Skeletal muscle tissue (tissue), 4 donors: ENCODE results near the gene ING4. TPM values are rescaled to one million over a fixed set of nuclear protein-coding genes. Genes with fewer than 3 reads are reported as not detected.
A peak's percentile ranks its signal among the peaks of the same experiment; 100 is the strongest.

ENCODE experiments used
- H3K27ac ChIP-seq: one replicate; pipeline ENCODE4 v1.7.0; 2013; ENCODE audit warnings: mild to moderate bottlenecking, low read depth, low read length, inconsistent platforms
- H3K27me3 ChIP-seq, 3 donors: one replicate each; pipeline ENCODE4 v1.7.0; 2013; ENCODE audit warnings: low read length in 3 of 3; ENCODE audit not compliant: control insufficient read depth in 3 of 3, insufficient read depth in 3 of 3
- H3K36me3 ChIP-seq, 3 donors: one replicate each; pipeline ENCODE4 v1.7.0; 2013; ENCODE audit warnings: low read length in 3 of 3; ENCODE audit not compliant: control insufficient read depth in 3 of 3, insufficient read depth in 3 of 3
- H3K4me1 ChIP-seq, 3 donors: one replicate each; pipeline ENCODE4 v1.7.0; 2013; ENCODE audit warnings: low read length in 3 of 3, mild to moderate bottlenecking in 3 of 3; ENCODE audit not compliant: control insufficient read depth in 3 of 3, insufficient read depth in 3 of 3
- H3K4me3 ChIP-seq, 3 donors: one replicate each; pipeline ENCODE4 v1.7.0; 2013; ENCODE audit warnings: low read length in 3 of 3
- H3K9ac ChIP-seq, 3 donors: one replicate each; pipeline ENCODE4 v1.7.0; 2013; ENCODE audit warnings: low read length in 3 of 3, mild to moderate bottlenecking in 3 of 3, moderate library complexity in 2 of 3, low read depth in 1 of 3
- H3K9me3 ChIP-seq, 3 donors: one replicate each; pipeline ENCODE4 v1.7.0; 2013; ENCODE audit warnings: low read length in 3 of 3; ENCODE audit not compliant: control insufficient read depth in 3 of 3
- total RNA-seq: library from RNA; depleted of rRNA; stranded (reverse); fragments of >200 nt; gene quantifications from one replicate; pipeline ENCODE4 v1.2.3, GENCODE V29; 2014
- donor health status: Osteomylitis.

Gene ING4
- total RNA-seq, 1 donor from 2014 or later = 38.1 TPM

DNA sequence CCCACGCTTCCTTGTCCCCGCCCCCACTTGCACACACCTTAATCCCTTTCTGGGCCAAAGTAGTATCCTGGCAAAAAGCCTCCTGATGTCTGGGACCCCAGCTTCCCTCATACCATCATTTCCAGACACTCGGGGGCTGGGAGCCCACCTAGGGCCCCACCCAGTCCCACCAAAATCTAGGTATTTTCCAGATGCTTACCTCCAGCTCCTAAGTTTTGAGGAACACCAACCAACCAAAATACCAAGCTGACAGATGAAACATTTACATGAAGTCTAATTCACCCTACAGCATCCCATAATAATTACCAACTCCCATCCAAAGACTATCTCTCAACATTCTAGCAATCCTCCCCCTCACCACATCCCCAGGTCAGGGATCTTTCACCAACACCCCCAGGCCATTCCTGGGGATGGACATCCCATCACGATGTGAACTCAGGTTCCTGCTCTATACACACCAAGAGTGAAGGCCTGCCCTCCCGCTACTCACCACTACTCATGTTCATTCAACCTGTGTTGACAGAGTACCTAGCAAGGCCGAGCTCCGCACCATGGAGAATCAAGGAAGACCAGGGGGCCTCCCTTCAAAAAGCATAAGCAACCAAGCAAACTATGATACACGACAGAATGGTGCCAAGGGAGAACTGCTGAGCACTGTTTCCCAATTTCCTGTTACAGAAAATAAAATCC is 54.2 kb downstream of the ING4 start:
- Histone ChIP-seq H3K27ac (peak overlapping the region; percentile 90), H3K4me3 (no peak overlapping the region), H3K36me3 (peaks cover 0 to 10% (median 8%) of the 10 kb centered on the region in 3 donors), H3K9ac (no peak overlapping the region), H3K27me3 (no peaks in the 10 kb centered on the region), H3K9me3 (no peaks in the 10 kb centered on the region), H3K4me1 (peaks cover 36 to 44% (median 43%) of the 10 kb centered on the region in 3 donors)

DNA sequence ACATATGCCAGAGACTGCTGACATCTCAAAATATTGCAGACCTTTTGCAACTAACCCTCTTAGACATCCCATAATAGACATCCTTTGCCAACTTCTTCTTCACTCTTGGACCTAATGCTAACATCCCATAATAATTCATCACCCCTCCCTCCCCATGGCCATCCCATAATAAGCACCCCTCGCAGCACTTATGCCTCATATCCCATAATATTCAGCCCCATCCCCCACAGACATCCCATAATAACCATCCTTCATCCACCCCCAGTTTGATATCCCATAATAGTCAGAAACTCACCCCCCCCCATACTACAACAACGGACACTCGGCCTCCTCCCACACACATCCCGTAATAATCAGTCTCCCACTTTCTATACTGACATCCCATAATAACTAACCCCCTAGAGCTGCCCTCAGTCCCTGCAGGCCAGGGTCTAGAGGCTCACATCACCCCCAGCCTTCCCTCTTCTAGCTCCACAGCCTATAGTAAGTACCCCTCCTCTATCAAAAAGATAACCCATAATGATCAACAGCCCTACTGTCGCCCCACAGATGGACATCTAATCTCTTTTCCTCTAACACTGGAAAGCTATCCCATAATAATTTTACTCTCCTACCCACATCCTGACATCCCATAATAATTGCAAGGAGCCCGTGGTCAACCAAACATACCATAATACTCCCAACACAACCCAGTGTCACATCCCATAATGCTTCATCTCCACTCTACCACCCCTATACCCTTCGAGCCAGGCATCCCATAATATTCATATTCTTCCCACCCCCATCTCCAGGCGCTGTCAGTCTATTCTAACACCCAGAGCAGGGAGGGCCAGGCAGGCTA is 54.9 kb downstream of the ING4 start:
- Histone ChIP-seq H3K4me1 (peaks cover 38 to 45% (median 45%) of the 10 kb centered on the region in 3 donors), H3K27me3 (no peaks in the 10 kb centered on the region), H3K36me3 (peaks cover 0 to 10% (median 9%) of the 10 kb centered on the region in 3 donors), H3K4me3 (no peak overlapping the region), H3K9ac (no peak overlapping the region), H3K9me3 (no peaks in the 10 kb centered on the region), H3K27ac (peak overlapping the region; percentile 90)

DNA sequence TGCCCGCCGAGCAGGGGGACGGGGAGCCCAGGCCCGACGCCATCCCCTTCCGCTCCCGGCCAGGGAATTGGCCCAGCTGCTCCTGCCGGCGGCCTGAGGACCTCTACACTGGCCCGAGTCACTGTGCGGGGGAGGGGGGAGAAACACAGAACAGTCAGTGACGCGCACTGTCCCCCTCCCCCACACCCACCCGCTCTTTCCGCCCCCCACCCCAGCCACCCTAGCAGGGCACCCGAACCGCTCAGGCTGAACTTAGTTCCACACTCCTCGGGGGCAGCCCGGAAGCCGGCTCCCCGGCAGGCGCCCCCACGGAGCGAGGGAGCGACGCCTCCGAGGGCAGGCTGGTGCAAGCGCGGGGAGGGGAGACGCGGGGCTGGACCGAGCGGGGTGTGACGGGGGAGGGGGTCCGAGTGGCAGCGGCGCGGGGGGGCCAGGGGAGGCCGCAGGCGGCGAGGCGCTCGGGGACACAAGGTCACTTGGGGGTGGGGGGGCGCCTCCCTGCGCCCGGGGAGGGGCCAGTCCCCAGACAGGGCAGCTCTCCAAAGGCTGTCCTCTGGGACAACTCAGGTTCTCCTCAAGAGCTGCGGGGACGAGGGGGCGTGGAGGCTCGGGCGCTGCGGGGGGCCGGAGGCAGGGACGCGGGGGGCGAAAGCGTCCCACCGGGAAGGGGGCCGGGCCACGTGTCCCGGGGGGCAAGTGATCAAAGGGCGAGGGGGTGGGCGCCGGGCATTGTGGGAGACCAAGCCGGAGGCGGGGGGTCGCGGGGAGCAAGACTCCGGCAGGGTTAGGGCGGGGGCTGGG is 56.4 kb downstream of the ING4 start:
- Histone ChIP-seq H3K36me3 (peaks cover 11 to 23% (median 19%) of the 10 kb centered on the region in 3 donors), H3K9me3 (no peaks in the 10 kb centered on the region), H3K9ac (peak overlapping the region; percentile 69 to 89 (median 85)), H3K27me3 (no peaks in the 10 kb centered on the region), H3K4me1 (peaks cover 34 to 44% (median 42%) of the 10 kb centered on the region in 3 donors), H3K27ac (peak overlapping the region; percentile 90), H3K4me3 (peak overlapping the region; percentile 81 to 89 (median 83))

DNA sequence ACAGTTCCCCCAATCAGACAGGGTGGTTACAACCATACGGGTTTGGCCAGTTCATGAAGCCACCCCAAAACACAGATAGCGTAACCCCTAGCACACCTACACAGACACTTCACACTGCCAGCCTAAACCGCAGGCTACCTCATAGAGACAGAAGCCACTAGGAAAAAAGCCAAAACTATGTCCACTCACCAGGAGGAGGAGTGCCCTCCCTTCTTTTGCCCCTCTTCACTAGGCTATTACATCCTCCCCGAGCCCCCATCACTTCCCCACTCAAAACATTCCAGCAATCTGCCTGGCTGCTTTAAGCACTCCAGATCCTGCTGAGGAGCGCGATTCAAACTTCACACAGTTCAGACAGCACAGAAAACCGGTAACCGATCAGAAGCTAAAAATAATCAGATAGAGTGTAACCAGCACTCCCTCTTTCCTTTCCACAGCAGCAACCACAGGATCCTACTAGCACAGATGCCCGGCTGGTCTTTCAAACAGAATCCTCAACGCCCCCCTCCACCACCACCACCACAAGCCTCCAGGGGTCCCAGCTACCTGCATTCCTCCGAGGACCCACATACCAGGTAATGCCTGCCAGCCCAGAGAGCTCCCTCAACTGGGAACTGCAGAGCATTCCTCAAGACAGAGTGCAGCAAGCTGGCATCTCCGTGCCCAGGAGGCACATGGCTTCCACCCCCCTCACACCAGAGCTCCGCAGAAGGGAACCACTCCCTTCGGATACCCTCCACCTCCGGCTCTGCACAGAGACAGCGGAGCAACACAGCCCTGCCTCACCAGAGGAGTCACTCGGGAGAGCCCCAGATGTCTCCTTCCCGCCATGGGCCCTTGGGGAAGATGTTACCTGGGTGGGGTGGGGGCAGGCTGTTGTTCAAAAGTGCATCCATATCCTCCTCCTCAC is 57.2 kb downstream of the ING4 start:
- Histone ChIP-seq H3K9me3 (no peaks in the 10 kb centered on the region), H3K27ac (peak overlapping the region; percentile 90), H3K4me1 (peaks cover 34 to 44% (median 42%) of the 10 kb centered on the region in 3 donors), H3K9ac (peak overlapping the region; percentile 69 to 89 (median 85)), H3K27me3 (no peaks in the 10 kb centered on the region), H3K36me3 (peaks cover 19 to 32% (median 27%) of the 10 kb centered on the region in 3 donors), H3K4me3 (peak overlapping the region; percentile 81 to 89 (median 83))

DNA sequence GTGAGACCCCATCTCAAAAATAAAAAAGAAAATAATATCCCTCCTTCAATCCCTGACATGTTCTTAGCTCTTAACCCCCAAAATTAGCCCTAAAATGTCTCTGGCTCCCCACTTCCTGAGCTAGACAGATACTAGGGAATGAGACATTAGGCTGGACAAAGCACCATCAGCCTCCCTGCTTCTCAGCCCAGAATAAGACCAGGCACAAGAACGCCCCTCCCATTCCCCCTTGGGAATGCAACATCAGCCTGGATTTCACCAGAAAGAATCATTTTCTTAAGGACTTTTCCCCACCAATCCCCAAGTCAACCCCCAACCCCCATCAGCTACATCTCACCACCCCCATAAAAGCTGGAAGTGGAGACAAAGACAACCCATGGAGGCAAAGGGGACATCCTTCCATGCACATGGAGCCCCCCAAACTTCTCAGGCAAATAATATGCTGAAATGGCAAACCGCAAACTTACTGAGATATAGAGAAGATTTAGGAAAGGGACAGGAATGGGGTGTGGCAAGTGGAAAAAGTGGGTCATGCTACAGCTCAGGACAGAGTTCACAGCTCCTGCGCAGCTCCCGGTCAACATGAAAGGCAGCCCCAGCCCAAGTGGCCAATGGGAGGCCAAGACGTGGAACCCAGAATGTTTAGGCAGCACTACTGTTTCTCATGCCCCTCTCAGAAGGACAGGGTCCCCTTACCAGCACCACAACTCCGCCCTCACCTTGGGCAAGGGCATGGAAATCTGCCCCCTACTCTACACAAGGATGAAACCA is 58.5 kb downstream of the ING4 start:
- H3K9me3 ChIP-seq = no peaks in the 10 kb centered on the region
- peak overlapping the region; percentile 81 to 89 (median 83) for H3K4me3 ChIP-seq
- H3K9ac ChIP-seq = peak overlapping the region; percentile 52 to 85 (median 57)
- peaks cover 34 to 44% (median 42%) of the 10 kb centered on the region in 3 donors for H3K4me1 ChIP-seq
- peak overlapping the region; percentile 90 for H3K27ac ChIP-seq
- H3K36me3 ChIP-seq = peaks cover 32 to 44% (median 40%) of the 10 kb centered on the region in 3 donors
- H3K27me3 ChIP-seq = no peaks in the 10 kb centered on the region

GRCh38 chr12:6603095-6603567 is 59.8 kb downstream of the ING4 start:
- peak overlapping the region in 2 of 3 donors; percentile 50 to 61 for H3K9ac ChIP-seq
- peaks cover 34 to 43% (median 42%) of the 10 kb centered on the region in 3 donors for H3K4me1 ChIP-seq
- H3K36me3 ChIP-seq = peaks cover 42 to 54% (median 51%) of the 10 kb centered on the region in 3 donors
- peak overlapping the region in 1 of 3 donors; percentile 23 for H3K4me3 ChIP-seq
- no peaks in the 10 kb centered on the region for H3K9me3 ChIP-seq
- H3K27me3 ChIP-seq = no peaks in the 10 kb centered on the region
- peak overlapping the region; percentile 37 for H3K27ac ChIP-seq

DNA sequence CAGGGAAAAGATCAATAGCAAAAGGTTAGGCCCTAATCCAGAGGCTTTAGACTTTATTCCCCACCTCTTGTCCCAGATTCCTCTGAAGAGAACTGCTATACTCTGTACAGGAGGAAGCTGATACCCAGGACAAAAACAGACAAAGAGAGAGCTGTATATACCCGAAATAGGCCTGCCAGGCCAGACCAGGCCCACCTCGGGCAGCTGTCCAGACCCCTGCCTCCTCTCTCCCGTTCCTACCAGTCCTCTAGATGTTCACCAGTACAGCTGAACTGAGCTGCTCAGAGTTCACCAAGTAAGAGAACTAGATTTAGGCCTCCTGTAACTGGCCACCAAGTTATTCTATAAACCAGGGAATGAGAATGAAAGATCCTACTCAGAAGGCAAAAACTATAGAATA is 60.4 kb downstream of the ING4 start:
- Histone ChIP-seq H3K9ac (peak overlapping the region in 2 of 3 donors; percentile 50 to 61), H3K4me1 (peaks cover 34 to 39% (median 38%) of the 10 kb centered on the region in 3 donors), H3K27me3 (no peaks in the 10 kb centered on the region), H3K4me3 (no peak overlapping the region), H3K9me3 (no peaks in the 10 kb centered on the region), H3K36me3 (peaks cover 48 to 61% (median 57%) of the 10 kb centered on the region in 3 donors), H3K27ac (peak overlapping the region; percentile 37)
